ENCODE measurements around the gene CIROP. TPM values are rescaled to one million over a fixed set of nuclear protein-coding genes. Genes with fewer than 3 reads are reported as not detected.

Gene CIROP
- total RNA-seq, 1 donor = not detected

DNA sequence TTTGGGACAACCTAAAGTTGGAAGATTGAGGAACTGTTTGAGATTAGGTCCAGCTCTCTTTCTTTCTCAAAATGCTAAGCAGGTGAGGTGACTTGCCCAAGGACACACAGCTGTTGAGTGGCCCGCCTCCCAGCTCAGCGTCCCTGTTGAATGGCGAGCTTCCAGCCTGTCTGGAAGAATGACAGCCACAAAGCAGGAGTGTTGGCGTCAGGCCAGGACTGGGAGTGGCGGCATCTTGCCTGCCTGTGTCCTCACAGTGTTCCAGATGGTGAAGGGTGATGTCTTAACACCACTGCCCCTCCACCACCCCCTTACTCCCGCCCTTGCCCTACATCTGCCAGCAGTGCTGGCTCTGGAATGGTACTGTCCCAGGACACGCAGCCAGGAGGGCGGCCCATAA is 18.6 kb upstream of the CIROP start:
- Histone ChIP-seq H3K4me1 (ENCODE audit: insufficient read depth, low read length) (peaks cover 33% of the 10 kb centered on the region), H3K9me3 (ENCODE audit: low read depth, low read length) (no peaks in the 10 kb centered on the region), H3K27me3 (ENCODE audit: insufficient read depth, low read length) (no peaks in the 10 kb centered on the region), H3K4me3 (ENCODE audit: low read length) (no peak overlapping the region)

DNA sequence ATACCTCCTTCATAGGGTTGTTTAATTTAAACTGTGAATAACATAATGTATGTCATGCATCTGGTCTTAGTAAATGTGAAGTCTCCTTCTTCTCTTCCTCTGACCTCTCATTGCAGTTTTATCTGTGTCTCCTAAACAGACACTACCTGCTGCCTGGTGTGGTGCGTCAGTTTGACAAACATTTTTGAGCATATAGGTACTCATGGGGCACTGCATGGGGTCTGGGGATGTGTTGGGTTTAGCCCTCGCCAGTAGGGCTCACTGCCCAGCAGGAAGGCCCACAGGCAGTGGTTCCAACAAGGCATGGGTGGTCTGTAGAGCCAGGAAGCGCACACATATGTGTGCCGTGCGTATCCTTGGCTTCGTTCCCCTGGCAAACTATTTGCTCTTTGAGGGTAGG is 17.3 kb upstream of the CIROP start:
- no peaks in the 10 kb centered on the region for H3K9me3 ChIP-seq (ENCODE audit: low read depth, low read length)
- H3K4me3 ChIP-seq (ENCODE audit: low read length) = no peak overlapping the region
- H3K4me1 ChIP-seq (ENCODE audit: insufficient read depth, low read length) = peaks cover 46% of the 10 kb centered on the region
- no peaks in the 10 kb centered on the region for H3K27me3 ChIP-seq (ENCODE audit: insufficient read depth, low read length)

DNA sequence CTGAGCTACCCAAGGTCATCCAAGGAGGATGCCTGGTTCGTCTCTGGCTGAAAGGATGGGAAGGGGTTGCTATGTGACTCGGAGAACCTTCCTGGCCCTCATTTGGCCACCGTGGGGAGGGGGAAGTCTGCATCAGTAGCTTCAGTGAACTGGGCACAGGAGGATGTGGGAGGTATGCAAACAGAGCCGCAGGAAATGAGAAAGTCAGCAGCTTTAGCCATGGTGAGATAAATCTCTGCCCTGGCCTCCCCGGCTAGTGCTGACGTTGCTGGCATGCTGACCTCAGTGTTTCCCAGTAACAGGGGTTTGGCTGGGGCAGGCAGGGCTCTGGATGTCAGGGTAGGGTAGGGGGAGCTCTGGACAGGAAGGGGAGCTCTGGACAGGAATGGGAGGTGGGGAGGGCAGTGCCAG is 16.6 kb upstream of the CIROP start:
- Histone ChIP-seq H3K4me1 (ENCODE audit: insufficient read depth, low read length) (peaks cover 53% of the 10 kb centered on the region), H3K9me3 (ENCODE audit: low read depth, low read length) (no peaks in the 10 kb centered on the region), H3K4me3 (ENCODE audit: low read length) (no peak overlapping the region), H3K27me3 (ENCODE audit: insufficient read depth, low read length) (no peaks in the 10 kb centered on the region)

DNA sequence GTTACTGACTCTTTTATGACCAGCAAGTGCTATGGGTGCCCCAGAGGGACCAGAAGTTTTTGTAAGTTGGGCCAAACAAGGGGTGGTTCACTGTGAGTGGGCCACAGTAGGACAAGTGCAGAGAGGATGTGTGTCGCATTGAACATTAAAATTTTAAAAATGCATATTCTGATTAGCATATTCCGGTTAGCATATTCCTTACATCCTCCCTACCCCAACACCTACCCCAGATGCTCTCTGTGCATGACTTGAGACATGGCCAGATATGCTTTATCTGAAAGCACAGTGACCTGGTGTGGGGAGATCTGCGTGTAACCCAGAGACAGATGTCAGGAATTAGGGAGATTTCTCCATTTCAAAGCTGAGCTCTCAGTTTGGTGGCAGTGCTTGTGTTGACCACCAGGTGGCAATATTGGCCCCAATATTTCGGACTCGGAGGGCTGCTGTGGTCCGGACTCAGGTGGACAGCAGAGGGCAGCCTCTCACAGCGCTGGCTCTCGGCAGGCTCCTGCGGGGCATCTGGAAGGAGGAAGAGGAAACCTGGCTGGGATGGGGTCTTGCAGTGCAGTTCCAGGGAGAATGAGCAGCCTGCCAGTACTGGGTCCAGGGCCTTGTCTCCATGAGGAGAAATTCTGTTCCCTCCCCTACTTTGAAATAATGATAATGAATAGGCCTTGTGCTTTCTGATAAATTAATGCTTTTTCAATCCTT is 15.9 kb upstream of the CIROP start:
- Histone ChIP-seq H3K4me1 (ENCODE audit: insufficient read depth, low read length) (peaks cover 58% of the 10 kb centered on the region), H3K27me3 (ENCODE audit: insufficient read depth, low read length) (no peaks in the 10 kb centered on the region), H3K9me3 (ENCODE audit: low read depth, low read length) (no peaks in the 10 kb centered on the region), H3K4me3 (ENCODE audit: low read length) (no peak overlapping the region)

DNA sequence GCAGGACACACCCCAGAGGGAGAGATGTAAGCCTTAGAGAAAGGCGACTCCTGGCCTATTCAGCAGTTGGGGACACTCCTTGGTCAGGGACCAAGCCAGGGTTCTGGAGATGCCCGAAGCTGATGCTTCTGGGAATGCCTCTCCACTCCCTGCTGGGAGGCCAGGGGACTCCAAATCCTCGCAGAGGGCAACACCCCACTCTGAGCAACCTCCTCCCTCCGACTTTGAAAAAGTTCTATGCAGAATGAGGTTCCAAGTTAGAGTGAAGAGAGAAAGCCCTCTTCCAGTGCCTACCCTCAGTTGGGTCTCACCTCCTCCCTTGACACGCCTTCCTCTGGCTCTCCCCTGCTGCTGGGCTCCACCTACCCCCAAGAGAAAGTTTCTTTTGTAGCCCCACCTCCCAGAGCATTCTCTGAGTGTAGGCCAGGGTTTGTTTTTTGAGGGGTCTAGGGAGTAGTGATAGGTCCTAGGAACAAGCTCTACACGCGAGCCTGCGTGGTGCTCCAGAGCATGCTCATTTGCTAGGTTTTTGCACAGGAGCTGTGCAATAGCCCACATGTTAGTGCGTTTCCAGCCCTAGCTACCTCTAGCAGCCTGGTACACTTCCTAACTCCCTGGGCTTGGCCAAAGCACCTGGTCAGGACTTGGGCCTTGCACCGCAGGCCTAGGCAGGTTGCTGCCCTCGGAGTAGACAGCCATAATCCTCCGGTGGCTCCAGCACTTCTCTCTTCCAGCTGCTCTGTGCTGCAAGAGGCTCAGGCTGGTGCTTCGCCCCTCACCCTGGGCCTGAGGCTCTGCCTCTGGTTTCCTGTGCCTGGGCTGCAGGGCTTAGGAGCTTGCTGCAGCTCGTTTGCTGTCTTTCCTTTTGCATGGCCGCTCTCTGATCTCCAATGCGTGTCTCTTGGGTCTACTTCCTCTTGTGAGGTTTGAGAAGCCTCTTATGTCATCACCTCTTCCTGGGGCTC is 14.9 kb upstream of the CIROP start:
- Histone ChIP-seq H3K4me1 (ENCODE audit: insufficient read depth, low read length) (peaks cover 68% of the 10 kb centered on the region), H3K9me3 (ENCODE audit: low read depth, low read length) (no peaks in the 10 kb centered on the region), H3K4me3 (ENCODE audit: low read length) (peak overlapping the region; percentile 5), H3K27me3 (ENCODE audit: insufficient read depth, low read length) (no peaks in the 10 kb centered on the region)

DNA sequence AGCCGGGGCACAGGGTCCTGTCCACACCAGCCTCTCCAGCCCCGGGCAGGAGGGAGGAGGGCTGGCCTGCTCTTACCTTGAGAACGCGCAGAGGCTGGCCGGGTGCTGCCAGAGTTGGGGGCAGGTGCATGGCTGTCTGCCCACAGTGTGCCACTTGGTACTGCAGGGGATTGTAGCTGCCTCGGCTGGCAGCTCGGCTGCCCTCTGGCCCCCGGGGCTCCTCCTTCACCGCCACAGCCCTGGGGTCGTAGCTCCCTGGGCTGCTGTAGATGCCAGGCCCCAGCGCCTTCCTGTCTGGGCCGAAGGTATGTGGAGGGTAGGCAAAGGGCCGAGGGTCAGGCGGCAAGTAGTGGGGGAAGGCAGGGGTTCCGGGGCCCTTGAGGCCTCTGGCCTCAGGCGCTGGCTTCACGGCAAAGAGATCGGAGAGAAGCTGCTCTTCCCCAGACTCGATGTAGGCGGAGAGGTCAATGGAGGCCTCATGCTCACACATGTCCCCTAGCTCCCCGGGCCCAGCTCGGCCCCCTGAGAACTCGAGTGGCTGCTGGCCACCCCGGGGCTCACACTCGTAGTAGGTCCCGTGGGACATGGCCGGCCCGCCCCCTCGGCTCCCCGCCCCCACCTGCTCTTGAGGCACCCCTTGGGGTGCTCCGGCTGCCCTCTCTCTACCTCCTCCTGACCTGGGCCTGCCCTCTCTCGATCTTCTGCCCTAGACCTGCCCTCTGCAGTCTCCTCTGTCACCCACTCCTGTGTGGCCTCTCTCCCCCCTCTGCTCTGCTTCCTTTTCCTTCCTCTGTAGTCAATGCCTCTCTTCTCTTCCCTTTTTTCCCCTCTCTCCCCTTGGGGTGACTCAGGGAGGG is 13.9 kb upstream of the CIROP start, which contains the start of gene CEBPE:
Gene CEBPE, minus strand, starts transcription at position 750 of the 857 bp plus-strand sequence. Its CDS starts 164 bp downstream, at position 586.
- Histone ChIP-seq H3K4me3 (ENCODE audit: low read length) (peak within 1 kb of the TSS; percentile 12), H3K4me1 (ENCODE audit: insufficient read depth, low read length) (peaks cover 77% of the 10 kb centered on the region), H3K9me3 (ENCODE audit: low read depth, low read length) (no peaks in the 10 kb centered on the region), H3K27me3 (ENCODE audit: insufficient read depth, low read length) (no peaks in the 10 kb centered on the region)

DNA sequence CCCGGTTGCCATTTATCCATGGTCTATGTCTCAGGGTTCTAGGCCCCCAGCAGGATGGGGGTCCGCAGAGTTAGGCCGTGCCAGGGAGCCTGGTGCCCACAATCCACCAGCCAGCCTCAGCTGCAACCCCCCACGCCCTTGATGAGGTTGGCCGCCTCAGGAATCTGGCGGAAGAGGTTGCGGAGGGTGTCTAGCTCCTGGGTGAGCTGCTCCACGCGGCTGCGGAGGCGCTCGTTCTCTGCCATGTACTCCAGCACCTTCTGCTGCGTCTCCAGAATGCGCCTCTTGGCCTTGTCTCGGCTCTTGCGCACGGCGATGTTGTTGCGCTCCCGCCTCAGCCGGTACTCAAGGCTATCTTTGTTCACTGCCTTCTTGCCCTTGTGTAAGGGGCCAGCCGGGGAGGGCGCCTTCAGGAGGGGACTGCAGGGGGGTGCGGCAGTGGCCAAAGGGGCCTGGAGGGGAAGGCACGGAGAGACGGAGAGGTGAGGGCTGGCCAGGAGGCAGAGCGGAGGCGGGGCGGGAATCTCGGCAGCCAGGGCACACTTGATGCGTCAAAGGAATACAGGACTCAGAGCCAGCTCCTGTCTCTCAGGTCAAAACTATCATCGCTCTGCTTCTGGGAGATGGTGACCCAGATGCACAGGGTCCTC is 12.7 kb upstream of the CIROP start:
- Histone ChIP-seq H3K4me3 (ENCODE audit: low read length) (no peak overlapping the region), H3K4me1 (ENCODE audit: insufficient read depth, low read length) (peaks cover 90% of the 10 kb centered on the region), H3K27me3 (ENCODE audit: insufficient read depth, low read length) (no peaks in the 10 kb centered on the region), H3K9me3 (ENCODE audit: low read depth, low read length) (no peaks in the 10 kb centered on the region)

DNA sequence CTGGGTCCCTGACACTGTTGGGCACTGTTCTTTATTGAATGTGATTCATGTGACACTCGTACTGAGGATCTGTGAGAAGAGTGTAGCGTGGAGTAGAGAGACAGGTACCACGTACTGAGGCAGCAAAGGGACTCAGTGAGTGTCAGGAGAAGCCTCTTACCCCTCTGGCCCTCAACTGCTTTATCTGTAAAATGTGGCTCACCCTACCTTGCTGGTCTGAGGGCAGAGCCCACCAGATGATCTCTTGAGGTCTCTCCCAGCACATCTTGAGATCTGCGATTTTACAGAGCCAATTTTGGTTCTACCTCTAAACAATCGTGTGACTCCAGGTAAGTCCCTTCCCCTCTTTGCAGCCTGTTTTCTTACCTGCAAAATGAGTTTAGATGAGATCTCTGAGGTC is 11.1 kb upstream of the CIROP start:
- H3K27me3 ChIP-seq (ENCODE audit: insufficient read depth, low read length) = peaks cover 2% of the 10 kb centered on the region
- H3K9me3 ChIP-seq (ENCODE audit: low read depth, low read length) = no peaks in the 10 kb centered on the region
- H3K4me1 ChIP-seq (ENCODE audit: insufficient read depth, low read length) = peaks cover 92% of the 10 kb centered on the region

DNA sequence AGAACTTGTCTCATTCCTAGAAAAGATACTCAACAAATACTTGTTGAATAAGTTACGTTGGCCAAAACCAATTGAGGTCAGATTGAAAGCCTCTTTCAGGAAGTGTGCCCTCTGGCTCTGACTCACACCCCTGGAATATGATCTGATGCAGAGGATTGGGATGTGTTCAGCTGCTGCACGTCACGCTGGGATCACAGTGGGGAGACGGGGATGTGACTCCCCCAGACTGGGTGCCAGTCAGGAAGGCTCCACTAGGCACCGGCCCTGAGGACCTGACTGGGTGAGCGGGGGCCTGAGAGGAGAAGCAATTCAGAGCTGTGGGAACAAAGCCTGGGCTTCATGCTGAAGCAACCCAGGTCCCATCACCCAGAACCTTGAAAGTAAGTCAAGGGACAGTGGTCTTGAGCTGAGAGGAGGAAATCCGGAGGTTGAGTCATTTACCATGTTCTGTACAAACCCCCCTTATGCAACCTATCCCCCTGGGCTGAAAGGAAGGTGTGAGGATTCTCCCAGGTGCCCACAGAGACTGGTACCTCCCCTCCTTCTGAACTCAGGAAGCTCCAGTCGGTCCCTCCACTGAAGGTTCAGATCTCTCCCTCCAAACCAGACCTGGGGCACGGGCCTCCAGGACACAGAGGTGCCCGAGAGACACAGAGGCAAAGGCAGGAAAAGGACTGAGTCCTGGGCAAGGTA is 10.4 kb upstream of the CIROP start:
- Histone ChIP-seq H3K4me3 (ENCODE audit: low read length) (no peak overlapping the region), H3K4me1 (ENCODE audit: insufficient read depth, low read length) (peaks cover 88% of the 10 kb centered on the region), H3K27me3 (ENCODE audit: insufficient read depth, low read length) (peaks cover 2% of the 10 kb centered on the region), H3K9me3 (ENCODE audit: low read depth, low read length) (no peaks in the 10 kb centered on the region)

More for the DNA sequence above, 11.1 kb upstream of the CIROP start:
- H3K4me3 ChIP-seq (ENCODE audit: low read length) = no peak overlapping the region

DNA sequence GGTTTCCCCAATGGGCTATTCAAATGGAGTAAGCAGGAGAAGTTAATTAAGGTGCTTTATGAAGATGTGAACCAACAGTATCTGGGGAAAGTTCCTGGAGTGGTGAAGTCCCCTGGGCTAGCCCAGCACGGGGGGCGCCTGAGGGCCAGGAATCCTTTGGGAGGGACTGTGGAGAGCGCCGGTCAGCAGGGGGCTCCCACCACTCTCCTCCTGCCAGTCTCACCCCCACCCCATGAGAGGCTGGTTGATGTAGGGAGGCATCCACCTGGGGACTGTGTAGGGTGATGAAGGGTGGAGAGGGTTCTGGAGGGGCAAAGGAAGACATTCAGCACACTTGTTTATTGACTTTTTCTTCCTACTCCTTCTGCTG is 9.9 kb upstream of the CIROP start:
- Histone ChIP-seq H3K9me3 (ENCODE audit: low read depth, low read length) (no peaks in the 10 kb centered on the region), H3K27me3 (ENCODE audit: insufficient read depth, low read length) (peaks cover 2% of the 10 kb centered on the region), H3K4me1 (ENCODE audit: insufficient read depth, low read length) (peaks cover 82% of the 10 kb centered on the region), H3K4me3 (ENCODE audit: low read length) (no peak overlapping the region)

DNA sequence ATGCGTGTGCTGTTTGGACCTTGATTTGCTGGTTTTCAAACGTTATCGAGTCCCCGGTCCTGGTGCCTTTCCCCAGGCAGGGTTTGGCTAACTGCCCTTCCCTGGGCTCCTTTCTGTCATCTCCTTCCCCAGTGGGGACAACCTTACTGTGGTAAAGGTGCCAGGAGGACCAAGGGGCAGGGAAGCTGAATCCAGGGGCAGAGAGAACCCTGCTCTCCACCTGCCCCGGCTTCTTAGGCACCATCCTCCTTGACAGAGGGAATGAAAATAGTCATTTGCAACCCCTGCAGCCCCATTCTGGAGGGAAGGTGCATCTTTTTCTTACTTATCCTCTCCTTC is 9.3 kb upstream of the CIROP start:
- Histone ChIP-seq H3K27me3 (ENCODE audit: insufficient read depth, low read length) (peaks cover 2% of the 10 kb centered on the region), H3K4me1 (ENCODE audit: insufficient read depth, low read length) (peaks cover 77% of the 10 kb centered on the region), H3K4me3 (ENCODE audit: low read length) (no peak overlapping the region), H3K9me3 (ENCODE audit: low read depth, low read length) (no peaks in the 10 kb centered on the region)

DNA sequence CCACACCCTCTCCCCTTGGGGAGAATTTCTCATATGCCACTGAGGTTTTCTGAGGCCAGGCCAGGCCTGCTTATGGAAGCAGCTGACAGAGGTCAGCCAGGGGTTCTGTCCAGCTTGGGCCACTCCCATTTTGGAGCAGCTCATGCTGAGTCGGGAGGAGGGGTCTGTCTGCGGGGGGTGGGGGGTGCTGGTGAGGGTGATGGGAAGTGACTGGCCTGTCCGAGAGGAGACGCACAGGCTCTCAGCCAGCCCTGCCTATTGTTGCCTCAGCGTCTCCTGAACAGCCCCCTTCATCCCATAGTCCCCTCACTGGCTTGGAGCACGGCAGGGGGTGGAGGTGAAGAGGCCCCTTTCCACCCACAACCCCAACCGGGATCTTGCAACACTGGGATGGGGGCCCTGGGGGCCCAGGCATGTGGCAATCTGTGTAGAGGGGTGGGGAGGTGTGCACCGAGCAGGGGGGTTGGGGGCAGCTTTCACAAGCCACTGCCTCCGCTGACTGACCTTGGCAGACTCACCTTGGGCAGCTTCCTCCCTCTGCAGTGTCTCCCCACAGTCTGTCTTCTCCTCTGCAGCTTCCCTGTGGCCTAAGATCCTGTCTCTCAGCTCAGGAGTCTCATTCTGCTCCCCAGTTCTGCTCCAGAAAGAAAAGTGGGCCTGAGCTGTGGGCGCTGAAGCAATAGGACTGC is 8.8 kb upstream of the CIROP start:
- H3K9me3 ChIP-seq (ENCODE audit: low read depth, low read length) = no peaks in the 10 kb centered on the region
- peaks cover 73% of the 10 kb centered on the region for H3K4me1 ChIP-seq (ENCODE audit: insufficient read depth, low read length)
- peaks cover 2% of the 10 kb centered on the region for H3K27me3 ChIP-seq (ENCODE audit: insufficient read depth, low read length)
- no peak overlapping the region for H3K4me3 ChIP-seq (ENCODE audit: low read length)

DNA sequence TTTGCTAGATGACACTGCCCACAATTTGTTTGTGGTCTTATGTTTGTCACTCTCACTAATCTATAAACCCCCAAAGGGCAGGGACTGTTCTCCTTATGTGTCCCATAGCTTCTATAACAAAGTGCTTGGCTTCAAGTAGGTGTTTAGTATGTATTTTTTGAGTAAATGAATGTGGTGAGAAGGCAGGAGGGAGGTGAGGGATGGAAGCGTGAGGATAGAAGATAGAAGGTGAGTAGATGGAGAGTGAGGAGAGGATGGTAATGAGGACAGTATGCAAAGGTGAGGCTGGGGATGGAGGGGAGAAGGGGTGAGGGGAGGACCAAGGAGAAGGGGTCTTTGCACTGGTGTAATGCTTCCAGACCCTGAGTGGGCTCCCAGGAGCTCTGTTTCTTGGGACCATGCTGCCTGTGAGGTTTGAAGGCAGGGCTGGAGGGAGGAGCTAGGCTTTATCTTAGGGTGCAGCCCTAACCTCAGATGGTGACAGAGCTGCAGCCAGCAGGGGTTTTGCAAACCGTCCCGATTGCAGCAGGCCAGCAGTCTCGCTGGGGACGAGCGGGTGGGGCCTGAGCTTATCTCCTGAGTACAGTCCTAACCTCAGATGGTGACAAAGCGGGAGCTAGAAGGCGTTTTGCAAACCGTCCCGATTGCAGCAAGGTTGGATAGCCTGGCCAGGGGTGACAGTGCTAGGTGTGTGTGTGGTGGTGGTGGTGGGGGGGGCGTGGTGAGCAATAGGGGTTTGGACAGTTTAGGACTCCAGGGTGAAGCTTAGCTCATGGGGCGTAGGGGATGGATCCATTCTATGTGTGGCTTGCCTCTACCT is 7.8 kb upstream of the CIROP start:
- no peaks in the 10 kb centered on the region for H3K9me3 ChIP-seq (ENCODE audit: low read depth, low read length)
- no peak overlapping the region for H3K4me3 ChIP-seq (ENCODE audit: low read length)
- H3K27me3 ChIP-seq (ENCODE audit: insufficient read depth, low read length) = peaks cover 2% of the 10 kb centered on the region
- peaks cover 63% of the 10 kb centered on the region for H3K4me1 ChIP-seq (ENCODE audit: insufficient read depth, low read length)
